Nucleus accumbens (tissue), 56 donors: ENCODE results near the gene ST8SIA2.

Source experiments
- DNase-seq, 56 donors: peaks; one replicate each; lab custom pipeline; 2025; lab: John Stamatoyannopoulos, UW

ST8SIA2 gene

DNA sequence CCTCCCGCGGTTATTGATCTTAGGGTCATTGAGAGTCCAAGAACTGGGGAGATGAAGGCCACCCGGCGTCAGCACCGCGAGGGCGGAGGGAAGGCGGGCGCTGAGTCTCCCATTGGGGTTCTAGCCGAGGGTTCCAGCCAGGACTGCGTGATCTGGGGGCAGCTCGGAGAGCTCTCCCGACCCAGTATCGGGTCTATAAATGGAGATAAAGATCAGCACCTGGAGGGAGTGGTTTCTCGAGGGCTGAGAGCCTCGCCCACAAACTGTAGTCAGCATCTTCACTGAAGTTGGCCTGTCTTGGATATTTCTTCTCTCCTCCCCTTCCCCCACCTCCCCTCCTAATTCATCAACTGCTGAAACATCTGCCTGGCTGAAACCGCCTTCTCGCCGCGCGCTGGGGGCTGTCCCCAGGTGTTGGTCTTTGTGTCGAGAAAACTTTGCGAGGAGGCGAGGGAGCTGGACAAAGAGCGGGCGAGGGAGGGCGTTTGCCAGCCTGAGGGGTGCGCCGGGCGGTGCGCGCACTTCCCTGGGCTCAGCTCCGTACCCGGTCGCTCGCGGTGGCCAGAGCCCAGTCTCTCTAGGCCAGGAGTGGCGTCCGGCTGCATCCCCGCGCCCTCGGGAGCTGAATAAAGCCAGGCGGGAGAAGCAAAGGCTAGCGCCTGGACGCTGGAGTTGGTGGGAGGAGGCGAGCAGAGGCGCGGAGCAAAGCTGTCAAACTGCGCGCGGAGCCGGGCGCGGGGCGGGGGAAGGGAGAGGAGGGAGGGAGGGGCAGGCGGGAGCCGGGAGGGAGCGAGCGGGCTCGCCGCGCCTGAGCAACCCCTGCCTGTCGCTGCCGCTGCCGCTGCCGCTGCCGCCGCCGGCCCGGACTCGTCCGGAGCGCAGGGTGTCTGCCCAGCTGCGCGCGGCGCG is at the start of gene ST8SIA2:
ST8SIA2 (plus strand) TSS at position 811 of the 909 bp plus-strand sequence. CDS start 184 bp downstream, outside the sequence.
- peak in 3 of 56 donors; percentile 11 to 21 (median 16) for DNase-seq

DNA sequence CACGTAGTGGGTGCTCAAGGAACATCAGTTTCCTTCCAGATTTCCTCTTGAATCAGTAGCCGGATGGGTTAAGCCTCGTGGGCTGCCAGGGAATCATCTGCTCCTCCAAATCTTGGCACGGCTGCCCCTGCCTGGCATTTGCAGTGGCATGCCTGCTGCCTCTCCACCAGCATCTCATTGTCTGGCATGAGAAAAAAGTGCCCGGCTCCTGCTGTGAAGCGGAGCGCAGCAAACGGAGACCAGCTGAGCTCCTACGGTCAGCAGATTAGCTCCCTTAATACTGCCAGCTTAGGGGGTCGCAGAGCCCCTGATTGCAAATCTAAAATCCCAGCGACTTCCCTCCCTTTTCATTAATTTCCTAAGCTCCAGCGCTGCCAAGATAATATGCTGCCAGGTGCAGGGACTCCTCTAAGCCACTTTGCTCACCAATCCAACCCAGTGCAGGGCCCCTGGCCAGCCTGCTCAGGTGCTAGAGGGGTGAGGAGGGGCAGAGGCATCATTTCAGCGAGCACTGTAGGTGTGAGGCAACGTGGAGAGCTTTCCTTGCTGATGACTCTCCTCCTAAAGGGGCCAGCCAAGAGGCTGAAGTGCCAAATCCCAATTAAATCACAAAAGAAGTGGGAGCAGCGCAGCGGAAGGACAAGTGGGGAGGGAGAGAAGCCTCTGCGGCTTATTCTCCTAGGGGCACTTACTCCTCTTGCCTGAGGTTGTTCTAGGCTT is 49.6 kb upstream of the ST8SIA2 start:
- peak in 38 of 56 donors; percentile 2 to 68 (median 26) for DNase-seq

DNA sequence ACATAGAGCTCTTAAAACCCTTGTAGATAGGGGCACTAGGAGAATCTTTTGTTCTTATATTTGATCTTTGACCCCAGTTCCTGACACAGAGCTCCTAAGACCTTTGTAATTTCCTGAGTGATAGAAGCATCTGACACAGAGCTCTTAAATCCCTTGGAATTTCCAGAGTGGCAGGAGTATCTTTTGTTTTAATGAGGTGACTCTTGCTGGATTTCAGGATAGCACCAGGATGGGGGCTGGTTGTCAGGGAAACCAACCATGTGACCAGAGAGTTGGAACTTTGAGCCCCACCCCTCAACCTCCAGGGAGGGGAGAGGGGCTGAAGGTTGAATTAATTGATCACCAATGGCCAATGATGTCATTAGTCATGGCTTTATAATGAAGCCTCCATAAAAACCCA is 47.6 kb upstream of the ST8SIA2 start:
- no peak for DNase-seq

DNA sequence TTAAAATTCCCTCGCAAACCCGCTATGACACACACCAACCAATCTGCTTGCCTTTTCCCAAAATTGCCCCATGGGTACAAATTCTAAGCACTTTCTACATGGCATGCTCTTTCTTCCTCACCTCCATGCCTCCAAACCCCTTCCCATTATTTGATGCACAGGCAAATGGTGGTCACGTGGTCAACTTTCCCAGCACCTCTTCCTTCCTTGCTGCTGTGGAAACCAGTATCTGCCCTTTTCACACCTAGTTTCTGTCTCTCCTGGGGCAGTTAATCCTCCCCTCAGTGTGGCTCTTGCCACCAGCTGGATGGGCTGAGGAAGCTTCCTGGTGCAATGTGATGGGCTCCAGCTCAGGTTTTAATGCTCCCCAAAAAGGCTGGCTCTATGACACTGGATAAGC is 38.4 kb upstream of the ST8SIA2 start:
- no peak for DNase-seq

DNA sequence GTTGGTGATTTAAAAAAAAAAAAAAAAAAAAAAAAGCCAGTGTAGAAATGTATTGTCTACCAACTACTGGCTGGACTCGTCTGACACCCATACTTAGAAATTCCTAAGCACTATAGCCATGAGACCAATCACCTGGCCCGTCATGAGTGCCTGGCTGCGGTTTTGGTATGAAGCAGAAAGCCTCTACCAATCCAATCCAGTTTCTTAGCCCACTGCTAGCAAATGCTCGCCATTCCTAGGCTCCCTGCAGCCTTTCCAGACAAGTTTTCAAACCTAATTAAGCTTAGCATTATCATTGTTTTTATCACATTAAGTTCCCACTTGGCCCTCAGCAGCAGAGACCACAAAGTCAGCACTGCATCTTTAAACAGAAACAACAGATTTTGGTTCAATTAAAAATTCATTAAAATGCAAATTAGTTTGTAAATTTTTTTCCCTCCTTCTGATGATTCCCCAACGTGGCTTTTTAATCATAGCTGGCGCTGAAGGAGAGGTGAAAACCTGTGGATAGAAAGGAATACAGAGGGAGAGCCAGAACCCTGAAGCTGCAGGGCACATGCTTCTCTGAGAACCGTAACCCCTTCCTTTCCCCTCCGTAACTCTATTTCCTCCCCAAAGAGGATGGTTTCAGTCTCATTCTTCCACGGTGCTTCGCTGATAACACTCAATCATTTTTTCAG is 32.2 kb upstream of the ST8SIA2 start:
- no peak for DNase-seq

GRCh38 chr15:92362001-92362350 is 31.7 kb upstream of the ST8SIA2 start:
- DNase-seq = no peak

GRCh38 chr15:92365084-92365483 is 28.6 kb upstream of the ST8SIA2 start:
- DNase-seq = no peak

- DNase-seq = no peak
Observed at GRCh38 chr15:92365906-92366305, 27.8 kb upstream of the ST8SIA2 start.

- no peak for DNase-seq
Observed at GRCh38 chr15:92366381-92366780, 27.3 kb upstream of the ST8SIA2 start.

GRCh38 chr15:92375057-92375456 is 18.6 kb upstream of the ST8SIA2 start:
- no peak for DNase-seq

- no peak for DNase-seq
Observed at GRCh38 chr15:92376109-92376508, 17.6 kb upstream of the ST8SIA2 start.

DNA sequence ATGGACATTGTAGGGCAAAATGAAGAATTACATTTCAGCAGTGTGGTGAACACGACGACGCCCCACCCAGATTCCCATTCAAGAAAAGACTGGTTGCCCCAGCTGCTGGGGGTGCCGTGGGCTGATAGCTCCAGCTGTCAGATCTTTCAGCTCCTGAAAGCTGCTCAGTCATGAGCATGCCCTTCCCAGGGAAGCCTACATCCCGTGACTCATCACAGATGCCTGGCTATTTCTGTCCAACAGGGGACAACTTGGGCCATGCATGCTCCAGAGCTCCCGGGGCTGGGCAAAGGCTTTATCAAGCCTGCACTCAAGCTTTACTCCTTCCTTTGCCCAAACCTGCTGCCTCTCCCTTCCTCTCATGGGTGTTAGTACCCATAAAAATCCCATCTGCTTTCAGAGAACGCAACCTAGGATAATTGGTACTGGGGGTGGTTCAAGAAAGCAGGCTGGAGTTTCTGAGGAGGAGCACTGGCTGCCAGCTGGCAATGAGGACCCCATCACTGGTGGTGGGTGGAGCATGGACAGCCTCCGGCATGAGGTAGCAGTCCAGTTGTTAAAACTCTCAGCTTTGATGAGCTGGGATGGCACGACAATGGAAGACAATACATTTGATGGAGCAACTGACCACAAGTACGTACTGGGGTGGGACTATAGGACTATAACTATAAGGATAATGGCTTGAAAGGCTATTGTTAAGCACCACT is 16.4 kb upstream of the ST8SIA2 start:
- no peak for DNase-seq

- no peak for DNase-seq
Observed at GRCh38 chr15:92383519-92384324, 10.0 kb upstream of the ST8SIA2 start.

DNA sequence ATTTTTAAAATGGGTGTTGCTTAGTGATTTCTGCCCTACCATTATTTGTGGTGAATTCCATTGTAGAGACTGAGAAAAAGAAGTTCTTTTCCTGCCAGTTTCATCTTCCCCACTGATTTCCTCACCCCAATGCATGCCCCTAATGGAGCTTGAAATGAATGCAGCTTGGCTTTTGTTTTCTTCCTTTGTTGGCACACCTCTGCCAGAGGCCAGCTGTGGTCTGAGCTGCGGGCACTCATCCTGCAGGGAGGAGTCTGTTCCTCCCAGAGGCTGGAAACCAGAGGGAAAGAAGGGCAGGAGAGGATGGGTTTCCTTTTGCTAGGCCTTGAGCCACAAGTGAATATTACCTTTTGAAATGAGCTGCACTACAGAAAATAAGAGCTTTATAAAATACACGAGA is 9.3 kb upstream of the ST8SIA2 start:
- no peak for DNase-seq

DNA sequence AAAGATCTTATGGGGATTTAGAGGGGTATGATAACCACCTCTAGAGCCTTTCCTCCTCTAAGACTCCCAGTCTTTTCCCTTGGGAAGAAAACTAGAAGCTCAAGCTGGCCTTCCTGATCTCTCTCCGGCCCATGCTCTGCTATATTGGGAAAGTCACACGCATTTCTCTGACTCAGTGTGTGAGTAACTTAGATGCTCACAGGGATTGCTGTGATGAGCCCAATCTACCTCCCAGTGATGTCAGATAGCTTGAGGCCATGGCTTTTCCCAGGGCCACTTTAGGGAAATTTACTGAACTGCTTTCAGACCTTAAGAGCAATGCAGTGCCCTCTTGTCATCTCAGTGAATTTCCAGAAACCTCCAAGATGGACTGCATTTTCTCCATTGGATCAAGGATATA is 8.6 kb upstream of the ST8SIA2 start:
- DNase-seq = no peak

- DNase-seq = peak in 14 of 56 donors; percentile 1 to 54 (median 24)
Observed at GRCh38 chr15:92391640-92392039, 2.0 kb upstream of the ST8SIA2 start.

GRCh38 chr15:92392462-92392861 is 1.2 kb upstream of the ST8SIA2 start:
- DNase-seq = no peak

DNA sequence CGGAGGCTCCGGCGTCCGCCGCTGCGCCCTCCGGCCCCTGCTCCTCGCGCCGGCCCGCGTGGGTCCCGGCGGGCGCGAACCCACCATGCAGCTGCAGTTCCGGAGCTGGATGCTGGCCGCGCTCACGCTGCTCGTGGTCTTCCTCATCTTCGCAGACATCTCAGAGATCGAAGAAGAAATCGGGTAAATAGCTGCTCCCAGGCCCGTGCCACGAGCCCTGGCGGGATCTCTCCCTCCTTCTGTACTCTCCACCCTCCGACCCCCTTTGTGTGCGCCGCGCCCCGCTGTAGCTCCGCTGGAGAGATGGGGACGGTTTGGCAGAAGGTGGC is 263 bp downstream of the ST8SIA2 start:
- DNase-seq = no peak

GRCh38 chr15:92394309-92395097 is 822 bp downstream of the ST8SIA2 start:
- no peak for DNase-seq
